Heart right ventricle (tissue), 16 donors: ENCODE results near the gene TOX2. TPM values are rescaled to one million over a fixed set of nuclear protein-coding genes. Genes with fewer than 3 reads are reported as not detected.

Source experiments
- ATAC-seq, 8 donors: fragments of 200-7000 bp; cut with Tn5 transposase; one replicate each; pipeline ENCODE4 v1.9.1; 2020; ENCODE audit warnings: mild to moderate bottlenecking in 8 of 8, moderate library complexity in 8 of 8, moderate number of reproducible peaks in 1 of 8
- DNase-seq, 2 donors: peaks; one replicate each; pipeline ENCODE4 v3.0.0-alpha.2; 2020
- H3K27ac ChIP-seq, 10 donors: fragments of 200-600 bp; sonication (generic) in 2 of 10; one replicate each; pipeline versions ENCODE4 v1.5.0 to v1.8.0; 2020 to 2022; ENCODE audit warnings: mild to moderate bottlenecking in 3 of 10
- H3K27me3 ChIP-seq, 7 donors: fragments of 200-600 bp; one replicate each; pipeline ENCODE4 v1.8.0; 2021 to 2022; ENCODE audit warnings: mild to moderate bottlenecking in 2 of 7
- H3K36me3 ChIP-seq, 9 donors: fragments of 200-600 bp; sonication (generic) in 1 of 9; one replicate each; pipeline versions ENCODE4 v1.5.0 to v1.8.0; 2020 to 2022; ENCODE audit warnings: mild to moderate bottlenecking in 2 of 9
- H3K4me1 ChIP-seq, 9 donors: fragments of 200-600 bp; sonication (generic) in 1 of 9; one replicate each; pipeline versions ENCODE4 v1.5.0 to v1.8.0; 2020 to 2022; ENCODE audit warnings: mild to moderate bottlenecking in 4 of 9
- H3K4me3 ChIP-seq, 10 donors: fragments of 200-600 bp; sonication (generic) in 2 of 10; one replicate each; pipeline versions ENCODE4 v1.5.0 to v1.8.0; 2020 to 2022; ENCODE audit warnings: mild to moderate bottlenecking in 7 of 10, moderate library complexity in 2 of 10
- H3K9me3 ChIP-seq, 11 donors: fragments of 200-600 bp in 10 of 11; sonication (generic) in 2 of 11; one replicate each; pipeline versions ENCODE4 v1.5.0 to v1.8.0; 2013 to 2022; ENCODE audit warnings: mild to moderate bottlenecking in 2 of 11, control low read depth in 1 of 11, moderate library complexity in 1 of 11
- whole genome bisulfite sequencing, 2 donors: extraction: QIAGEN DNeasy Blood & Tissue Kit; methylation state at CpG; one replicate each; pipeline ENCODE4 v1.1.7; 2013; ENCODE audit warnings: inconsistent platforms in 1 of 2; 5-methylcytosine and 5-hydroxymethylcytosine counted together
- intact Hi-C, 10 donors: fragments of 100-400 bp; cut with DNase I; formaldehyde crosslinking; loops; one replicate each; pipeline versions ENCODE4 v1.11.1 to v1.14.2; 2022
- polyA plus RNA-seq, 2 donors: library from polyadenylated mRNA; stranded (reverse); fragments of 200-250 nt; gene quantifications; one replicate each; pipeline ENCODE4 v1.2.3, GENCODE V29; 2013
- total RNA-seq, 10 donors: library from RNA; stranded (reverse); fragmentation: NEBNext Ultra II Directional in 3 of 10; extraction: Animal tissue kit (Norgen Biotek cat#: 25700) in 3 of 10; gene quantifications; one replicate each; pipeline versions ENCODE4 v1.2.1 to v1.2.4, GENCODE V29; 2021 to 2023
- TF ChIP-seq, protein P1 (sequence below), 9 donors: fragments of 200-600 bp; sonication (generic) in 2 of 9; IDR thresholded peaks; one replicate each; pipeline versions ENCODE4 v1.5.0 to v1.8.0; 2021 to 2022; ENCODE audit warnings: antibody characterized with exemption in 9 of 9, mild to moderate bottlenecking in 5 of 9, moderate library complexity in 1 of 9
- donor health status: Arrhythmogenic right ventricular cardiomyopathy.
- donor health status: ischemic (EF 13 %, LVEDD 7.1; RV severe dilation, severe dysfunction).
- donor health status: healthy with polysubstance abuse.
- donor health status: DM: no; HTN: yes; CAD: no.
- donor health status: DM: no; HTN: no; CAD: no.
- donor health status: ischemic (EF 25% LVEDD 6.9; RV normal size, moderate dysfunction).
- donor health status: ischemic (EF 25% LVEDD 5.7; RV mildly dilated, moderate dysfunction).
- donor health status: healthy.
- donor health status: DM: yes; HTN: yes; CAD: no.
- donor health status: Ischemic cardiomyopathy.
- donor health status: ischemic (EF 35%, LVEDD 5.7; RV mildly dilated, moderate dysfunction).
- donor health status: nonischemic (EF 11% LVEDD 7.7; RV severe dilation, severe dysfunction).
- donor health status: DM: yes; HTN: yes; CAD: no.
- donor health status: PGD.
- donor health status: ischemic (EF 29% LVEDD 5.4; RV normal size, mild dysfunction).
- donor health status: nonischemic (EF 23%, LVEDD 6.1; RV moderate dilation, normal function).

The TOX2 gene
- total and polyA plus RNA-seq, 12 donors = 0.25 to 2.0 (median 1.1) TPM

DNA sequence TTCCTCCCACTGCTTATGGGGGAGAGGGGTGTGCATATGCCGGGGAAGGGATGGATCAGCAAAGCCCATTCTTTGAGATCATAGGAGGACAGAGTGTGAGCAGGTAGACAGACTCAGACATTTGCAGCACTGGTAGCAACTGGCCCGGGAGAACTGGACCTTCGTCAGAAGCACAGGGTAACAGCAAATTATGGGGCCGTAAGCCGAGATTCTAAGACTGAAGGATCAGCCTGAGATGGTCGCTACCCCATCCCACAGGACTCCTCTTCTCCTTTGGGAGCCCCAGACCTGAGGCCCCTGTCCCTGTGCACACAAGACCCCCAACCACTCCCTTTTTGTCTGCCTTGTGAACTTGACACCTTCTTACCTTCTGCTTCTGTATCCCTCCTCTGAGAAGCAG, 106.5 kb downstream of the TOX2 start:
- DNase-seq = no peak

DNA sequence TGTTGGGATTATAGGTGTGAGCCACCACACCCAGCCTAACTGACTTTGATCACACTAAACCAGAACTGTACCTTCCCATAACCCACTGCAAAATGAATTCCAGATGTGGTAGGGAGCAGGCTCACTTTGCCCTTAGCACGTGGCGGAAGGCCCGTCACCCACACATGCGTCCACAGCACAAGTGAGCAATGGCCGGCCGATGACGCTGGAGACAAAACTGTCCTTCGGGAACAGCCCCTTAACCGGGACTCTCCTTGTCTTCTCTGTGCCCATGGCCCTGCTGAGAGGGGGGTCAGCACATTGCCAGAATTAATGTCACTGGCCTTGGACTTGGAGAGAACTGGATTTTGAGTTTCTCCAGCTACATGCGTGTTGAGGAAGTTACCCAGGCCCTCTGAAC, 107.2 kb downstream of the TOX2 start:
- Histone ChIP-seq H3K9me3 (no peaks in the 10 kb centered on the region), H3K4me1 (peaks cover 0 to 34% (median 8%) of the 10 kb centered on the region in 9 donors), H3K36me3 (no peaks in the 10 kb centered on the region), H3K27ac (no peak overlapping the region), H3K4me3 (no peak overlapping the region), H3K27me3 (peaks cover 0 to 50% (median 10%) of the 10 kb centered on the region in 7 donors)
- no peak for ATAC-seq
- intact Hi-C loops = no loop called here
- 93 to 94% methylated on average over 10 of the region's 10 CpGs for WGBS, 2 donors
- TF ChIP-seq, protein P1, sequence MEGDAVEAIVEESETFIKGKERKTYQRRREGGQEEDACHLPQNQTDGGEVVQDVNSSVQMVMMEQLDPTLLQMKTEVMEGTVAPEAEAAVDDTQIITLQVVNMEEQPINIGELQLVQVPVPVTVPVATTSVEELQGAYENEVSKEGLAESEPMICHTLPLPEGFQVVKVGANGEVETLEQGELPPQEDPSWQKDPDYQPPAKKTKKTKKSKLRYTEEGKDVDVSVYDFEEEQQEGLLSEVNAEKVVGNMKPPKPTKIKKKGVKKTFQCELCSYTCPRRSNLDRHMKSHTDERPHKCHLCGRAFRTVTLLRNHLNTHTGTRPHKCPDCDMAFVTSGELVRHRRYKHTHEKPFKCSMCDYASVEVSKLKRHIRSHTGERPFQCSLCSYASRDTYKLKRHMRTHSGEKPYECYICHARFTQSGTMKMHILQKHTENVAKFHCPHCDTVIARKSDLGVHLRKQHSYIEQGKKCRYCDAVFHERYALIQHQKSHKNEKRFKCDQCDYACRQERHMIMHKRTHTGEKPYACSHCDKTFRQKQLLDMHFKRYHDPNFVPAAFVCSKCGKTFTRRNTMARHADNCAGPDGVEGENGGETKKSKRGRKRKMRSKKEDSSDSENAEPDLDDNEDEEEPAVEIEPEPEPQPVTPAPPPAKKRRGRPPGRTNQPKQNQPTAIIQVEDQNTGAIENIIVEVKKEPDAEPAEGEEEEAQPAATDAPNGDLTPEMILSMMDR (IDR thresholded peaks at IDR 0.05) = no peak
- DNase-seq = no peak

More for the DNA sequence above, 106.5 kb downstream of the TOX2 start:
- Histone ChIP-seq H3K36me3 (no peaks in the 10 kb centered on the region), H3K9me3 (no peaks in the 10 kb centered on the region), H3K27ac (no peak overlapping the region), H3K4me1 (peaks cover 0 to 34% (median 8%) of the 10 kb centered on the region in 9 donors), H3K27me3 (peaks cover 0 to 57% (median 17%) of the 10 kb centered on the region in 7 donors), H3K4me3 (no peak overlapping the region)
- ATAC-seq = no peak
- WGBS, 2 donors = 91 to 92% methylated on average over 6 of the region's 6 CpGs
- TF ChIP-seq, protein P1 (IDR thresholded peaks at IDR 0.05) = no peak
- intact Hi-C loops = no loop called here

DNA sequence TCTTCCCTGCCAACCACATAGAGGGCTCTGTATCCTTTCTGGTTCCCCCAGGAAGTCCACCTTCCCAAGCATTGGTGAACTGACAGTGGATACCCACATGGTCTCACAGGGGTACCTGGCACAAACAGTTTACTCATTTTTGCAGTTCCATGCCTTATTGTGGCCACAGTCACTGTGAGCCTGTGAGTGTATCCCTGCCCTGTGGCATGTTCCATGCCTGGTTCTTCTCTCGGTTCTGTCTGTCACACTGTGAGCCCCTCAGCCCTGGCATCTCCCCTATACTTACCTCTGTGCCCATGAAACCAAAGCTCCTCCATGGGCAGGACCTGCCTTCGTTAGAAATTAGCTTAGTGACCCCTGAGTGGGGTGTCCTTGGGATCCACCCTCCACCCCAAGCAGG, 107.8 kb downstream of the TOX2 start:
- Histone ChIP-seq H3K4me3 (no peak overlapping the region), H3K9me3 (no peaks in the 10 kb centered on the region), H3K27ac (no peak overlapping the region), H3K4me1 (peaks cover 0 to 33% (median 8%) of the 10 kb centered on the region in 9 donors), H3K36me3 (no peaks in the 10 kb centered on the region), H3K27me3 (peaks cover 0 to 46% (median 7%) of the 10 kb centered on the region in 7 donors)
- WGBS, 2 donors = 82 to 83% methylated on average over 2 of the region's 2 CpGs
- ATAC-seq (no peak), DNase-seq (no peak)
- TF ChIP-seq, protein P1 (IDR thresholded peaks at IDR 0.05) = no peak
- intact Hi-C loops = no loop called here

DNA sequence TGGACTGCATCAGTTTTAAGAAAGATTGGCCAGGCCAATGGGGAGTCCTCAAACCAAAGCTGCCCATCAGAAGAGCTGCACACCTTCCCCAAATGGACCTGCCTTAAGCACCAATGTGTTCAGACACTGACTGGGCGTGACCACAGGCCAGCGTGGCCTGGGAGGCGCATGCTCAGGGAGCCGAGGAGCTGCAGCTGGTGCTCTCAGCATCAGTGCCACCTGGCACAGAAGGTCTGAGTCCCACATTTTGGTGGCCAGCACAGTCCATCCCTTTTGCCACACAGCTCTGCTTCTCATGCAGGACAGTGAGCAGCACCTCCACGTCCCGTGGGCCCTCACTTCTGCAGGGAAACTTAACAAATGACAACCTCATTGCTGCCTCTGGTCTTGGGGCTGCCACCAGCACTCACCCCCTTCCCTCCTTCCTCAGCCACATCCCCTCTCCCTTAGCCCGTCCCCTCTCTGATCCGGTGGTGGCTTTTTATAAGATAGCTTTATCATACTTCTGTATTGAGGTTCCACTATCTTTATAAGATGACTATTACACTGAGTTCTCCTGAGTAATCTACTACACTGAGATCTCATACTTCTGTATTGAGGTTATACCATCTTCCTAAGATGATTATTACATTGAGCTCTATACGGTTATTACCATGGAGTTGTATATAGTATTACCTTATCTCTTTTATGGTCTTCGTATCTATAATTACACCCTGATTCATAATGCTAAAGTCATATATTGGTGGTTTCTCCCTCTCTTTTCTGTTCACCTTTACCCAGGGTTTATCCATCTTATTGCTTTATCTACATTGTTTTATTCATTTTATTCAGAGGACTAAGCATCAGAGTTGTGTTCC, 109.1 kb downstream of the TOX2 start:
- peaks cover 0 to 20% (median 0%) of the 10 kb centered on the region in 9 donors for H3K4me1 ChIP-seq
- DNase-seq (no peak), ATAC-seq (no peak)
- no peaks in the 10 kb centered on the region for H3K9me3 ChIP-seq
- 82% methylated on average over 10 of the region's 10 CpGs for WGBS, 2 donors
- no peak overlapping the region for H3K4me3 ChIP-seq
- intact Hi-C loops = no loop called here
- peaks cover 0 to 40% (median 7%) of the 10 kb centered on the region in 7 donors for H3K27me3 ChIP-seq
- TF ChIP-seq, protein P1 (IDR thresholded peaks at IDR 0.05) = no peak
- no peaks in the 10 kb centered on the region for H3K36me3 ChIP-seq
- H3K27ac ChIP-seq = no peak overlapping the region
